ENCODE measurements around the gene CACNG6.

DNA sequence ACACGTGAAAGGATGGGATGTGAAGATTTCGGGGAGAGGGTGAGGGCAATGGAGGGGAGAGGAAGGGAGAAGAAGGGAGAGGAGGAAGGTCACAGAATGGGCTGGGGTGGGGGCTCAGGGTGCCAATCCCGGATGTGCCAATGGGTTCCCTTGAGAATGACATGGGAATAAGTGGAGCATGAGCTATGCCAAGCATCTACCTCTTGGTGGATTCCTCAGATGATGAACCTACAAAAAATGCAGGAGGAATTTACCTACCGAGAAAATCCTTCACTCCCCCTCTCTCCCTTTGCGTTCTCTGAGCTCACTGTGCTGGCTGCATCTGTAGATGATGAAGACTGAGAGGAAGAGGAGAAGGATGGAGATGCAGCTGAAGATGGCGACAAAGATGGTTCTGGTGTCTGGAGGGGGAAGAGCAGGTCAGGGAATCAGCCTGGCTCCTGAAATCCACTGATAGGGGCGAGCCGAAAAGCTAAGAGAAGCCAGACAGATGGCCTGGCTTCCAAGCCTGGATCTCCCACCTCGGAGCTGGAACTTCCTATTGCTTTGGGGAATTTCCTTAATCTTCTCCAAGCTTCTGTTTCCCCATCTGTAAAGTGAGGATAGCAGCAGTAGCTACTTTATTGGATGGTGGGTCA, 50.7 kb downstream of the CACNG6 start:
- TF ChIP-seq, protein P1, sequence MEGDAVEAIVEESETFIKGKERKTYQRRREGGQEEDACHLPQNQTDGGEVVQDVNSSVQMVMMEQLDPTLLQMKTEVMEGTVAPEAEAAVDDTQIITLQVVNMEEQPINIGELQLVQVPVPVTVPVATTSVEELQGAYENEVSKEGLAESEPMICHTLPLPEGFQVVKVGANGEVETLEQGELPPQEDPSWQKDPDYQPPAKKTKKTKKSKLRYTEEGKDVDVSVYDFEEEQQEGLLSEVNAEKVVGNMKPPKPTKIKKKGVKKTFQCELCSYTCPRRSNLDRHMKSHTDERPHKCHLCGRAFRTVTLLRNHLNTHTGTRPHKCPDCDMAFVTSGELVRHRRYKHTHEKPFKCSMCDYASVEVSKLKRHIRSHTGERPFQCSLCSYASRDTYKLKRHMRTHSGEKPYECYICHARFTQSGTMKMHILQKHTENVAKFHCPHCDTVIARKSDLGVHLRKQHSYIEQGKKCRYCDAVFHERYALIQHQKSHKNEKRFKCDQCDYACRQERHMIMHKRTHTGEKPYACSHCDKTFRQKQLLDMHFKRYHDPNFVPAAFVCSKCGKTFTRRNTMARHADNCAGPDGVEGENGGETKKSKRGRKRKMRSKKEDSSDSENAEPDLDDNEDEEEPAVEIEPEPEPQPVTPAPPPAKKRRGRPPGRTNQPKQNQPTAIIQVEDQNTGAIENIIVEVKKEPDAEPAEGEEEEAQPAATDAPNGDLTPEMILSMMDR (IDR thresholded peaks at IDR 0.05; ENCODE audit: low read length), result no peak
- no peak for TF ChIP-seq EZH2 (IDR thresholded peaks at IDR 0.05; ENCODE audit: borderline replicate concordance, low read length)

All from OCI-LY1 (cell line).